ENCODE measurements around the gene GK2. TPM values are rescaled to one million over a fixed set of nuclear protein-coding genes. Genes with fewer than 3 reads are reported as not detected.

GK2 gene
- total and polyA plus RNA-seq, 2 of the 13 experiments (the other 11 are each of a cell fraction or from before 2014, with no cell fraction given): not detected

- TF ChIP-seq ZNF142 (CRISPR knock-in tag; IDR thresholded peaks at IDR 0.05): no peak
- TF ChIP-seq ZMYM4 (CRISPR knock-in tag; IDR thresholded peaks at IDR 0.05): no peak
- TF ChIP-seq PHF20 (CRISPR knock-in tag; IDR thresholded peaks at IDR 0.05): no peak
- TF ChIP-seq ZNF138 (CRISPR knock-in tag; IDR thresholded peaks at IDR 0.05; ENCODE audit: low read depth): no peak
- no peak for TF ChIP-seq SNAPC5 (CRISPR knock-in tag; IDR thresholded peaks at IDR 0.05; ENCODE audit: borderline replicate concordance)
- TF ChIP-seq KIAA2018 (CRISPR knock-in tag; IDR thresholded peaks at IDR 0.05; ENCODE audit: borderline replicate concordance): no peak
- no peak for TF ChIP-seq ZNF574 (CRISPR knock-in tag; IDR thresholded peaks at IDR 0.05)
- TF ChIP-seq MIER2 (CRISPR knock-in tag; IDR thresholded peaks at IDR 0.05): no peak
- TF ChIP-seq NONO (IDR thresholded peaks at IDR 0.05): no peak
- no peak for TF ChIP-seq NONO (CRISPR knock-in tag; conservative IDR thresholded peaks at IDR 0.05)
Measured at GRCh38 chr4:79421483-79421882, 13.5 kb upstream of the GK2 start (continued).
